GM21529 (cell line): Measurements from ENCODE around the gene SLC4A2.
A peak's percentile ranks its signal among the peaks of the same experiment; 100 is the strongest.

Source experiments
- ATAC-seq: cut with Tn5 transposase; IDR thresholded peaks from one replicate; pipeline ENCODE4 v1.9.1; 2021; ENCODE audit not compliant: unreplicated experiment

Gene SLC4A2

GRCh38 chr7:151114151-151115090, 55.0 kb downstream of the SLC4A2 start:
- no peak for ATAC-seq

- no peak for ATAC-seq
Measured at GRCh38 chr7:151115121-151115835, 55.9 kb downstream of the SLC4A2 start.

- no peak for ATAC-seq
Measured at GRCh38 chr7:151115836-151116418, 56.5 kb downstream of the SLC4A2 start.

GRCh38 chr7:151116603-151117440, 57.4 kb downstream of the SLC4A2 start:
- no peak for ATAC-seq

GRCh38 chr7:151117565-151117964, 58.2 kb downstream of the SLC4A2 start:
- no peak for ATAC-seq

- ATAC-seq = no peak
Measured at GRCh38 chr7:151118108-151119054, 59.0 kb downstream of the SLC4A2 start.

GRCh38 chr7:151119055-151119415, 59.6 kb downstream of the SLC4A2 start:
- no peak for ATAC-seq

- ATAC-seq = no peak
Measured at GRCh38 chr7:151119902-151120301, 60.5 kb downstream of the SLC4A2 start.

GRCh38 chr7:151120896-151121295, 61.5 kb downstream of the SLC4A2 start:
- ATAC-seq = no peak

- no peak for ATAC-seq
Measured at GRCh38 chr7:151121380-151122170, 62.2 kb downstream of the SLC4A2 start.

GRCh38 chr7:151122276-151122675, 62.9 kb downstream of the SLC4A2 start:
- no peak for ATAC-seq

GRCh38 chr7:151122796-151123157, 63.4 kb downstream of the SLC4A2 start:
- ATAC-seq = no peak

- no peak for ATAC-seq
Measured at GRCh38 chr7:151123158-151123821, 63.9 kb downstream of the SLC4A2 start.

- peak; percentile 91 for ATAC-seq
Measured at GRCh38 chr7:151123822-151124464, 64.6 kb downstream of the SLC4A2 start.

- ATAC-seq = no peak
Measured at GRCh38 chr7:151124481-151124880, 65.1 kb downstream of the SLC4A2 start.

- ATAC-seq = no peak
Measured at GRCh38 chr7:151124899-151125399, 65.6 kb downstream of the SLC4A2 start.

GRCh38 chr7:151125470-151125845, 66.1 kb downstream of the SLC4A2 start:
- no peak for ATAC-seq
